WERI-Rb-1 (cell line): Measurements from ENCODE around the gene KCNJ12.

Source experiments
- DNase-seq: peaks from one replicate; pipeline ENCODE4 v3.0.0-alpha.2; 2020
- H3K27ac ChIP-seq: fragments of 250-450 bp; sonication (Bioruptor Pico); 2 replicates; pipeline ENCODE4 v1.5.1; 2020; ENCODE audit warnings: mild to moderate bottlenecking, moderate library complexity
- H3K27me3 ChIP-seq: fragments of 250-450 bp; sonication (Bioruptor Pico); 2 replicates; pipeline ENCODE4 v1.5.1; 2021; ENCODE audit warnings: mild to moderate bottlenecking, low read depth, moderate library complexity; ENCODE audit not compliant: insufficient read depth, severe bottlenecking
- H3K36me3 ChIP-seq: fragments of 250-450 bp; sonication (Bioruptor Pico); 2 replicates; pipeline ENCODE4 v1.5.1; 2020; ENCODE audit warnings: mild to moderate bottlenecking, moderate library complexity
- H3K4me3 ChIP-seq: 2 replicates; pipeline ENCODE4 v1.5.1; 2011; ENCODE audit warnings: low read depth, mild to moderate bottlenecking, control low read depth, low read length
- H3K9me3 ChIP-seq: fragments of 250-450 bp; sonication (Bioruptor Pico); 2 replicates; pipeline ENCODE4 v1.5.1; 2021; ENCODE audit warnings: mild to moderate bottlenecking, moderate library complexity; ENCODE audit not compliant: severe bottlenecking
- TF ChIP-seq, protein P1 (sequence below): IDR thresholded peaks from 2 replicates; pipeline ENCODE4 v1.5.1; 2011; ENCODE audit warnings: low read depth, mild to moderate bottlenecking, control low read depth, inconsistent platforms, low read length

KCNJ12 gene

DNA sequence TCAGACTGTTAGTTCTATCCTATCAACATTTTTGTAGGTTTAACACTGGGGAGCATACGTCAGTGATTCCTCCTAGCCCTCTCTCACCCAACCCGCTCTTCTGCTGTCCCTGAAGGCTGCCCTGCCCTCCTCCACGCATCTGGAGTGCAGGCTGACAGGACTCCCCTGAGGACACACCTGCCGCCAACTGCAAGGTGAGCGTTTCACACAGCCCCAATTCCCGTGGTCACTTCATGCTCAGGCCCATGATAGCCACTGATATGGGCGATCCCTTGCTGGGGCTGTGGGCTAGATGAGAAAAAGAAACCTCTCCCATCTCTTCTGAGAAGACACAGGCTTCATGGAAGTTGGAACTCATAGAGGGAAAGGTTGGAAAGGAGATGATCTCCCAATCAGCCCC is 91.0 kb downstream of the KCNJ12 start:
- H3K9me3 ChIP-seq: no peaks in the 10 kb centered on the region
- peaks cover 74% of the 10 kb centered on the region for H3K27me3 ChIP-seq
- no peak overlapping the region for H3K27ac ChIP-seq
- DNase-seq: no peak
- TF ChIP-seq, protein P1, sequence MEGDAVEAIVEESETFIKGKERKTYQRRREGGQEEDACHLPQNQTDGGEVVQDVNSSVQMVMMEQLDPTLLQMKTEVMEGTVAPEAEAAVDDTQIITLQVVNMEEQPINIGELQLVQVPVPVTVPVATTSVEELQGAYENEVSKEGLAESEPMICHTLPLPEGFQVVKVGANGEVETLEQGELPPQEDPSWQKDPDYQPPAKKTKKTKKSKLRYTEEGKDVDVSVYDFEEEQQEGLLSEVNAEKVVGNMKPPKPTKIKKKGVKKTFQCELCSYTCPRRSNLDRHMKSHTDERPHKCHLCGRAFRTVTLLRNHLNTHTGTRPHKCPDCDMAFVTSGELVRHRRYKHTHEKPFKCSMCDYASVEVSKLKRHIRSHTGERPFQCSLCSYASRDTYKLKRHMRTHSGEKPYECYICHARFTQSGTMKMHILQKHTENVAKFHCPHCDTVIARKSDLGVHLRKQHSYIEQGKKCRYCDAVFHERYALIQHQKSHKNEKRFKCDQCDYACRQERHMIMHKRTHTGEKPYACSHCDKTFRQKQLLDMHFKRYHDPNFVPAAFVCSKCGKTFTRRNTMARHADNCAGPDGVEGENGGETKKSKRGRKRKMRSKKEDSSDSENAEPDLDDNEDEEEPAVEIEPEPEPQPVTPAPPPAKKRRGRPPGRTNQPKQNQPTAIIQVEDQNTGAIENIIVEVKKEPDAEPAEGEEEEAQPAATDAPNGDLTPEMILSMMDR: no peak
- H3K4me3 ChIP-seq: no peak overlapping the region
- no peaks in the 10 kb centered on the region for H3K36me3 ChIP-seq

DNA sequence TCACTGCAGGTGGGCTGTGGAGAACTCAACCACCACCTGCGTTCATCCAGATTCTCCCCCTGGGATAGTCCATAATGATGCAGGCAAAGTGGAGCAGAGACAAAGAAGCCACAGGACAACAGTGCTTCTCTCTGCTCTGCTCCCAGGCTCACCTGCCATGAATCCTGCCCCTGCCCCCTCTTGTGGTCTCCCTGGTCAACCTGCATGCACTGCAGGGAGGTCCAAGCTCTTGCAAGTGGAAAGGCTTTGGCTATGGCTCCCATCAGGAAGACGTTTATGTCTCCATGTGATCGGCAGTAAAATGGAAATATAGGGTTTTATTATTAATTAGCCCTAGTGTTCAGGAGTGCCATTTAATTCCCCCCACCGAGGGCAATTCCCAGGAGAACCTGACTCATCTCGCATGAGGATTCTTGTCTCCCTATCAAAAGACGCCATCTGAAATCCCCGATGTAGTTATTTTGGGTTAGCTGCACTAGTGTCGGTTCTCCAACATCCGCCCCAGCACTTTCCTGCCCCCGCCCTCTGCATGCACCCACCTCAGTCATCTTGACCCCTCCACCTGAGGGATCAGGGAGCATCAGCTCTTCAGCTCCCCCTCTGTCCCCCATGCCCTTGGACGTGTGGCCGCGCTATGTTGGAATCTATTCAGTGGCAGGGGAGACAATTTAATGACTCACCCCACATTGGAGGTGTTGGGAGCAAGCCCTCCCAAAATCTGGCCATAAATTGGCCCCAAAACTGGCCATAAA is 91.8 kb downstream of the KCNJ12 start:
- DNase-seq: no peak

More for the DNA sequence above, 91.8 kb downstream of the KCNJ12 start:
- TF ChIP-seq, protein P1: no peak
- peaks cover 70% of the 10 kb centered on the region for H3K27me3 ChIP-seq
- no peak overlapping the region for H3K27ac ChIP-seq
- H3K4me3 ChIP-seq: no peak overlapping the region
- no peaks in the 10 kb centered on the region for H3K36me3 ChIP-seq
- no peaks in the 10 kb centered on the region for H3K9me3 ChIP-seq
